ENCODE measurements around the gene OLFM1. TPM values are rescaled to one million over a fixed set of nuclear protein-coding genes. Genes with fewer than 3 reads are reported as not detected.

The OLFM1 gene
- total and polyA plus RNA-seq, 5 experiments from 2014 or later = not detected

DNA sequence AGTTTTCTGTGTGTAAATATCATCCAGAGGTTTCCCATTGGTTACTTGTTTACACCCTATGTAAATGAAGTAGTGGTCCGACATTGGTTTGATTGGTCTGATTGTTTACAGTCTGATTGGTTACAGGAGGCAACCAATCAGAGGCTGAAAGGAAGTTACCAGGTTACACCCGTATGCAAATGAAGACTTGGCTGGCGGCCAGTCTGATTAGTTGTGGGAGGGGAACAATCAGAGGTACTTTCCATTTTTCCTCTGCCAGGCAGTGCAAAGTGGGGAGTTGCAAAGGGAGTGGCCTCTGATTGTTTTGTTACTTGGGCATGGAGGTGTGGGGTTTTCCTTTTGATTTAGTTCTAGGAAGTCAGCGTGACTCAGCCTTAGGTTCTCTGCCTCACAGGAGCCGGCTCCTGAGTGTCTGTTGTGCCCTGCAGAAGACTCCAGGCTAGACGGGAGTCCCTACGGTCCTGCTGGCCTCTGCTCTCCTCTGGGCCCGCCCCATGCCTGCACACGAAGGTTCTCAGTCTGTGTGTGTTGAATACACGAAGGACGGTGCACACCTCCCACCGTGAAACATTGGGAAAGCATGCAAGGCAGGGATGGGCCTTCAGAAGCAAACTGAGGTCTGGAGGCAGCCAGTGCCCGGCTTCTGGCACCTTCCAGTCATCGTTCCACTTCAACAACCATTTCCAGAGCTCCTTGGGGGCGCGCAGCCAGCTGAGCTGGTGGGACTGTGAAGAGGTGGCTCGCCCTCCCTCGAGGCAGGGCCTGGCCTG is 42.9 kb downstream of the OLFM1 start:
- POLR2A ChIA-PET = no interaction called here
- no peak for DNase-seq
- H3K4me3 Mint-ChIP-seq = no peak overlapping the region
- no peak overlapping the region for H3K27ac Mint-ChIP-seq
- no peaks in the 10 kb centered on the region for H3K36me3 Mint-ChIP-seq
- peaks cover 1 to 26% (median 20%) of the 10 kb centered on the region in 5 donors for H3K27me3 Mint-ChIP-seq
- ATAC-seq = no peak
- H3K9me3 Mint-ChIP-seq = peaks cover 0 to 8% (median 5%) of the 10 kb centered on the region in 9 donors
- H3K4me1 Mint-ChIP-seq = peaks cover 0 to 6% (median 2%) of the 10 kb centered on the region in 4 donors

DNA sequence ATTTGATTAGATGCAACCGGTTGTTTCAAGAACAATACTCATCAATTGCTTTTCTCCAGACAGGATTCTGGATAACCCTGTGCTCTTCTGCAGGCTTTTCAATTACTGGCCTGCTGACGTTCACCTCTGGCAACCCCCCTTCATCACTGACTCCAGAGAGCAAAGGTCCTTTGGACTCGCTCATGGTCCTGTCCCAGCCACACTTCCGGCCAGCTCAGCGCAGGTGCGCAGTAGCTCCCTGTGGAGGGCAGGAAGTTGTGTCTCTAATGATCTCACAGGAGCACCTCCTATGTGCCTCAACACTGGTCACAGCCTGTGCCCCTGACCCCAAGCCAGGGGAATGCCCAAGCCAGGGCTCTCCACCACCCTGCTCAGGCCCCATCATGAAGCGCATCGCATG is 44.0 kb downstream of the OLFM1 start:
- peaks cover 0 to 6% (median 2%) of the 10 kb centered on the region in 4 donors for H3K4me1 Mint-ChIP-seq

DNA sequence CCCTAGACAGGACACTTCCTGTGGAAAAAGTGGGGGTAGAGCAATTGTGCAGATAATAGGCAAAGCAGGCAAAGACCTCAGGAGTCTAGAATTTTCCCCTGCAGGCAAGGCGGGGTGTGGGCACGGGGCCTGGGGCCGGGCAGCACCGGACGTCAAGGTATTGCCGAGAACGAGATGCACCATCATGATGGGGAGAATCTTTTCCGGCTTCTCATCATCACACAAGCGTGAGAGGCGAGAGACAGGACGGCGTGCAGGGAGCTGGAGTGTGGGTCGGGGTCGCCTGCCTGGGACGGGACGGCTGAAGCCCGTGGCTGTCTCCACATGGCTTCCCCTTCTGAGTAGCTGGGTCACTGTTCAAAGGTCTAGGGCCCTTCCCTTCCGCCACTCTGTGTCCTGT is 44.5 kb downstream of the OLFM1 start:
- no peak overlapping the region for H3K4me3 Mint-ChIP-seq
- DNase-seq (no peak), ATAC-seq (no peak)
- H3K4me1 Mint-ChIP-seq = peaks cover 0 to 6% (median 2%) of the 10 kb centered on the region in 4 donors
- POLR2A ChIA-PET = no interaction called here
- no peaks in the 10 kb centered on the region for H3K36me3 Mint-ChIP-seq
- no peak overlapping the region for H3K27ac Mint-ChIP-seq
- peaks cover 0 to 10% (median 5%) of the 10 kb centered on the region in 9 donors for H3K9me3 Mint-ChIP-seq
- peaks cover 1 to 32% (median 26%) of the 10 kb centered on the region in 5 donors for H3K27me3 Mint-ChIP-seq

More for the DNA sequence above, 44.0 kb downstream of the OLFM1 start:
- Mint-ChIP-seq H3K27me3 (peaks cover 1 to 27% (median 20%) of the 10 kb centered on the region in 5 donors), H3K27ac (no peak overlapping the region), H3K9me3 (peaks cover 0 to 8% (median 5%) of the 10 kb centered on the region in 9 donors), H3K4me3 (no peak overlapping the region), H3K36me3 (no peaks in the 10 kb centered on the region)
- DNase-seq (no peak), ATAC-seq (no peak)
- POLR2A ChIA-PET = no interaction called here

DNA sequence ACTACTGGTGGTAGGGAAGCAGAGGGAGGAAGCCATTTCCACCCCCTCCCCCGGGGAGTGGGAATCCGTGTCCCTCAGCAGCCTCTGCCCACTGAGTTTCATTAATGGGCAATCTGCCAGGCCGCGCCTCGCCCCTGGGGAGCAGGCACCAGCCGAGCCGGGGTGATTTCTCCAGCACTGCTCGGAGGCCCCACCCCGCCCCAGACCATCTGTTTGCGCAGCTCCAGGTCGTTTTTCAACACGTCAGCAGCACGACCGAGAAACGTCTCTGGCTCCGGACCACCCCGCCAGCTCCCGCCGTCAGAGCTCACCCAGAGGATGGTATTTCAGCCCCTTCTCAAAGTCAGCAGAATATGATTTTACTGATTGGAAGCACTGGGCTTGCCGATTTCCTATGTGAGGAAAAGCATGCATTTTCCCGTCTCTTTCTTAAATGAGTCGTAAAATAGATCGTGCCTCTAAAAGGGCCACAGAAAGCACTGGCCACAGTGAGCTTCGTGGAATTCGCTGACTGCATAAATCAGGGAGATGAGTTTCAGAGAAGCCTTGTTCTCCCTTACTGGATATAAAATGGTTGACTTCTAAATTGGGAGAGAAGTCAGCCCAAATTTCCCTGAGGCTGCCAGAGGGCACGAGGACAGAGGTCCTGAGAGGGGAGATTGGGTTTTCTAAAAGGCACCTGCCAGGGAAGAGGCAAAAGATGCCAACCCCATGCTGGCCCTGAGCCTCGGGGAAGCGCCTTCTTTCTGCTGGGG is 47.0 kb downstream of the OLFM1 start:
- Mint-ChIP-seq H3K27me3 (peaks cover 1 to 35% (median 24%) of the 10 kb centered on the region in 5 donors), H3K4me1 (peaks cover 0 to 6% (median 2%) of the 10 kb centered on the region in 4 donors), H3K4me3 (no peak overlapping the region), H3K9me3 (peaks cover 0 to 12% (median 6%) of the 10 kb centered on the region in 9 donors), H3K36me3 (no peaks in the 10 kb centered on the region), H3K27ac (no peak overlapping the region)
- DNase-seq (no peak), ATAC-seq (no peak)
- POLR2A ChIA-PET = no interaction called here

DNA sequence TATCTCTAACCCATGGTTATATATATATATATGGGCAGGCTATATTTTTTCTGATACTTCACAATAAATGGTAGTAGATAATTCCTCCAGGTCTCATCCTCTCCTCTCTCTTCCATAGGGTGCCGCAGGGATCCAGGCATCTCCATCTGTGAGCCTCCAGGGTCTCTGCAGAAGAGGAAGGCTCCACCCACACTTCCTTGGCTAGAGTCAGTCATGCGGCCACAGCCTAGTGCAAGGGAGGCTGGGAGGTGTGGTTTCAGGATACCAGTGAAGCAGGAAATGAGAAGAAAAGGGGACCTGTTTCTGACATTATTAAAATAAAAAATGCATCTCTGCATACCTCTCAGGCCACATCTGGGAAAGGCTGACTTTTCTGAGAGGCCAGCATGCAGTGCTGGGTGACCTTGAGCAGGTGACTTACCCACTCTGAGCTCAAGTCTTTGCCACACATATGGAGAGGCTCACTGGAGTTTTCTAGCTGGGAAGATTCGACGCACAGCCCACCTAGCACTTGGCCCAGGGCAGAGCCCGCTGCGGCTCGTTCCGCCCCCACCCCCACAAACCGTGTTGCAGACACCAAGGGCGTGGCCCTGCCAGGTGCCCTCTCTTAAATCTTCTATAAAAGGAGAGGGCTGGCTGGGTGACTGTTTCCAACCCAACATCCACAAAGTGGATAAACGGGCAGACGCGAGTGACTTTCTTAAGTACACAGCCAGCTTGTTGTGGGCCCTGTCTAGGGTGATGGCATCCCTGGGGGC is 47.9 kb downstream of the OLFM1 start:
- peaks cover 0 to 6% (median 0%) of the 10 kb centered on the region in 4 donors for H3K4me1 Mint-ChIP-seq
- ATAC-seq = no peak
- H3K4me3 Mint-ChIP-seq = no peak overlapping the region
- no peak for DNase-seq
- H3K27ac Mint-ChIP-seq = no peak overlapping the region
- no peaks in the 10 kb centered on the region for H3K36me3 Mint-ChIP-seq
- POLR2A ChIA-PET = no interaction called here
- H3K27me3 Mint-ChIP-seq = peaks cover 1 to 35% (median 21%) of the 10 kb centered on the region in 5 donors
- H3K9me3 Mint-ChIP-seq = peaks cover 0 to 8% (median 0%) of the 10 kb centered on the region in 9 donors

DNA sequence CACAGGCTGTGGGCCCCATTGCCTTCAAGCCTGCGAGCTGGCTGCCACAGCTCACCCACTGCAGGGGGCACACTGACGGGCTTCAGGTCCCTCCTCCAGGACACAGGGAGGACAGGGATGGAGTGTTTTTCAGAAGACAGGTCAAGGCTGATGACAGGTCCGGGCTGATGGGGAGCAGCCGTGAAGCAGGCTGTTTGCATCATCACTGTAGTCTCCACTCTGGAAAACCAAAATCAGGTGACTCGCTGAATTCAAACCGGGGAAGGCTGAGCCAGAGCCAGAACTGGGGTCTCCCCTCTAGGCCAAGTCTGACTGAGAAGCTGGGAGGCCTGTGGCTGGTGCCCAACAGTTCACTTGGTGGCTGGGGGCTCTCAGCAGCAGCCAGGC is 48.5 kb downstream of the OLFM1 start:
- POLR2A ChIA-PET = no interaction called here
- H3K4me3 Mint-ChIP-seq = no peak overlapping the region
- no peaks in the 10 kb centered on the region for H3K36me3 Mint-ChIP-seq

DNA sequence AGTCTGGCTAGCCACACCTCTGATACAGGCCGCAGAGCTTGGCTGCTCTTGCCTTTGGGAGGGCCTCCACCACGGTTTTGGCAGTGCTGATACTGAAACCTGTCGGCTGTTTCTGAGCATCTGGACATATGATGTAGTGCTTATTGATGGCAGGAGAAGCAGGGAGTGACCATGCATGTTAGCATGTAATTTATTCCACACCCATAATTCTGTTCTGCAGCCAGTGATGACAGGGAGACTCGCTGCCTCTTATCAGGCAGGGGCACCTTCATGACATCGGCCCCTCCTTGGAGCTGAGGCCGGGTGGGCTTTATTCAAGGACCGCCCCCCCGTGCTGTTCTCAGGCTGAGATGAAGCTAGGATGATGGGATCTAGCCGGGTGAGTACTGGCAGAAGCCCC is 49.0 kb downstream of the OLFM1 start:
- Mint-ChIP-seq H3K9me3 (peaks cover 0 to 8% (median 0%) of the 10 kb centered on the region in 9 donors), H3K27me3 (peaks cover 1 to 34% (median 17%) of the 10 kb centered on the region in 5 donors), H3K27ac (no peak overlapping the region), H3K4me3 (no peak overlapping the region), H3K36me3 (no peaks in the 10 kb centered on the region), H3K4me1 (peaks cover 0 to 6% (median 0%) of the 10 kb centered on the region in 4 donors)
- ATAC-seq (no peak), DNase-seq (no peak)
- POLR2A ChIA-PET = no interaction called here

More for the DNA sequence above, 48.5 kb downstream of the OLFM1 start:
- Mint-ChIP-seq H3K4me1 (peaks cover 0 to 6% (median 0%) of the 10 kb centered on the region in 4 donors), H3K27me3 (peaks cover 1 to 35% (median 21%) of the 10 kb centered on the region in 5 donors), H3K9me3 (peaks cover 0 to 8% (median 0%) of the 10 kb centered on the region in 9 donors), H3K27ac (no peak overlapping the region)
- ATAC-seq (no peak), DNase-seq (no peak)

DNA sequence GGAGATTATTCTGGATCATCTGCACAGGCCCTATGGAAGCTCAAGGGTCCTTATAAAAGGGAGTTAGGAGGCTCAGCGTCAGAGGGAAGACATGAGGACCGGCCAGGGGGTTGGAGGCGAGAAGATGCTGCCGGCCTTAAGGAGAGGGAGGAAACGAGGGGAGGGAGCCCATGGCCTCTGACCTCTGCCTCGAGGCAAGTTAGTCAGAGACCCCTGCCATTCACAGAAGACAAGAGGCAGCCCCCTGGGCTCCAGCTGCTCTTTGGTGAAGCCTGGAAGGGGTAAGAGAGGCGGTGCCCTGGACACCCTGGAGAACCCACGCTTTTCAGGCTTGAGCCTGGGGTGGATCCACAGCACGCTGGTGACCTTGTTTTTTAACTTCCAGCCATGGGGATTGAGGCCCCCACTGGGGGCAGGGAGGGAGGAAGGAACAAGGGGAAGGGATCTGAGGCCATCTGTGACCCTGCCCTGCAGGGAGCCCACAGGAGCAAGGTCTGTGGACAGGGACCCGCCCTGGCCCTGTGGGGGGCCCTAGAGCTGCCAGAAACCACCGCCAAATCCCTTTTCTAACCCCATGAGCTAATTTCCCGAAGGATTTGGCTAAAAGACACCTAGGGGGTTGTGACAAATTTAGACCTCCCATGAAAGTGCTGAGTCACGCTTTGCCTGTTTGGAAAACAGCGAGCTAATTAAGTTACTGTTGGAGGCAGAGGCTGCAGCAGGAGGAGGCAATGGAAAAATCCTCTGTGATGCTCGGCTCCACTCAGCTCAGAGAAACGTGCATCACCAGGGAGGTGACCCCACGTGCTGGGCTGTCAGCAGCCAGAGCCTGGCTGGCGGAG is 49.7 kb downstream of the OLFM1 start:
- Mint-ChIP-seq H3K36me3 (no peaks in the 10 kb centered on the region), H3K27me3 (peaks cover 1 to 26% (median 17%) of the 10 kb centered on the region in 5 donors), H3K9me3 (peaks cover 0 to 8% (median 0%) of the 10 kb centered on the region in 9 donors), H3K4me3 (peak overlapping the region in 1 of 10 donors; percentile 17), H3K27ac (no peak overlapping the region), H3K4me1 (peaks cover 0 to 6% (median 0%) of the 10 kb centered on the region in 4 donors)
- ATAC-seq = no peak
- POLR2A ChIA-PET = no interaction called here
- no peak for DNase-seq

DNA sequence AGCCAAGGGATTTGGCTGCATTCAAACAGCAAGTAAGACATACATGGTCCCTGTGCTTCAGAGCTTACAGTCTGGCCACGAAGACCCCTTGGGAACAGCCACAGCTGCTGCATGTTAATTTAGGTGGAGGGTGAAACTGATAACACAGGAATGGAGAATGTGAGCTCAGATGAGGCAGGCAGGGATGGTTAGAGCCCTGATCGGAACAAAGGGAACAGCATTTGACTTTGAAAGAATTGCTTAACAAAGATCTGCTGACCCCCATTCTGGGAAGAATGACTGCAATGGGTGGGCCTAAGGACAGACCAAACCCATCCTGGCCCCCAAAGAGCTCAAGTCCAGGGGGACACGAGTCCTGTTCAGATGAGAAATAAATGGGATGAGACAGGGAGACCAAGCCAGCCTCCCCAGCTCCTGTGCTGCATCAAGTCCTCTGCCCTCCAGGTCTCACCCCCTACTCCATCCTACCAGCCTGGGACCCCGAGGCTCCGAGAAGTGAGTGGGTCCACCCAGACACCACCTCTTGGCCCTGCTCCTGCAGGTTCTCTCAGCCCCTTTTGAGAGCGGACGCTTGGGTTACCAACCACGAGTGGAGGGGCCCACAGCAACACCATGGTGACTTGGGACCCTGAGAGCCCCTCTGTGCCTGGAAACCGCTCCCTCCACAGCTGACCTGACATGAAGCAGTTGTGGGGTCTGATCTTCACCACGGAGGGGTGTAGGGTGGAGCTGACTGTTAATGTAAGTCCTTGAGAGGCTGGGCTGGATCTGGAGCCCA is 50.8 kb downstream of the OLFM1 start:
- no peaks in the 10 kb centered on the region for H3K4me1 Mint-ChIP-seq
- no peak overlapping the region for H3K27ac Mint-ChIP-seq
- POLR2A ChIA-PET = no interaction called here
- H3K4me3 Mint-ChIP-seq = no peak overlapping the region
- peaks cover 0 to 5% (median 0%) of the 10 kb centered on the region in 9 donors for H3K9me3 Mint-ChIP-seq
- H3K36me3 Mint-ChIP-seq = no peaks in the 10 kb centered on the region
- ATAC-seq (no peak), DNase-seq (no peak)
- peaks cover 0 to 16% (median 7%) of the 10 kb centered on the region in 5 donors for H3K27me3 Mint-ChIP-seq

DNA sequence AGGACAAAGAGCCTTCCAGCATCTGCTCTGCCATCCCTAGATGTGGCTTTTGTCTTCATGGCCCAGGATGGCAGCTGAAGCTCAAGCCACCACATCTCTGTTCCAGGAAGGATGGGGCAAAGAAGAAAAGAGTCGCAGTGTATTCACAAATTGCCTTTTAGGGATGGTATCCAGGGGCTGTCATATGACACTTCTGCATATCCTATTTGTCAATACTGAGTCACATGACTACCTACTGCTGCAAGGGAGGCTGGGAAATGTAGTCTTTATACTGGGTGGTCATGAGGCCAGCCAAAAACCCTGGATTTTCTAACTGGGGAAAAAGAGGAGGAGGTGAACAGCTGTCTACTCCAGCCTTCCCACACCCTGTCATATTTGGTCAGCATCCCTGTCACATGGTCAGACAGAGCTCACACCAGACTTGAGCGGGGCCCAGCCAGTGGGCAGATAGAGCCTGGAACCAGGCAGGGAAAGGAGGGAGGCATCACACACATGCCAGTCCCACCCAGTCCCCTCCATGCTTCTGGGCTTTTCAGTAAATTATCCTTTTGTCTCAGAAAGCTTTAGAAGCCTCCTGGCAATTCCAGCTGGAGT is 52.0 kb downstream of the OLFM1 start:
- POLR2A ChIA-PET = no interaction called here
- Mint-ChIP-seq H3K4me3 (no peak overlapping the region), H3K36me3 (no peaks in the 10 kb centered on the region), H3K27me3 (peaks cover 0 to 18% (median 7%) of the 10 kb centered on the region in 5 donors), H3K27ac (no peak overlapping the region), H3K4me1 (no peaks in the 10 kb centered on the region), H3K9me3 (peaks cover 0 to 6% (median 0%) of the 10 kb centered on the region in 9 donors)
- no peak for DNase-seq
- no peak for ATAC-seq

DNA sequence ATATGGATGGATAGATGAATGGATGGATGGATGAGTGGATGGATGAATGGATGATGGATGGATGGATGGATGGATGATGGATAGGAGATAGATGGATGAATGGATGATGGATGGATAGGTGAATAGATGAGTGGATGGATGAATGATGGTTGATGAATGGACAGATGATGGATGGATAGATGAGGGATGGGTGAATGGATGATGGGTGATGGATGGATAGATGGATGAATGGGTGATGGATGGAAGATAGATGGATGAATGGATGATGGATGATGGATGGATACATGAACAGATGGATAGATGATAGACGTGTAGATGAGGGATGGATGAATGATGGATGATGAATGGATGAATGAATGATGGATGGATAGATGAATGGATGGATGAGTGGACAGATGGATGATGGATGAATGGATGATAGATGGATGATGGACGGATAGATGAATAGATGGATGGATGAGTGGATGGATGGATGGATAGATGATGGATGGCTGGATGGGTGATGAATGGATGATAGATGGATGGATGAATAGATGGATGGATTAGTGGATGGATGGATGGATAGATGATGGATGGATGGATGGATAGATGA is 53.8 kb downstream of the OLFM1 start:
- Mint-ChIP-seq H3K4me3 (no peak overlapping the region), H3K4me1 (peaks cover 0 to 2% (median 0%) of the 10 kb centered on the region in 4 donors), H3K27me3 (peaks cover 0 to 33% (median 18%) of the 10 kb centered on the region in 5 donors), H3K36me3 (no peaks in the 10 kb centered on the region), H3K9me3 (peaks cover 0 to 6% (median 0%) of the 10 kb centered on the region in 9 donors), H3K27ac (no peak overlapping the region)
- POLR2A ChIA-PET = no interaction called here
- DNase-seq (no peak), ATAC-seq (no peak)

Data from naive thymus-derived CD8-positive, alpha-beta T cell (primary cell).